Fibroblast of lung (primary cell): ENCODE results near the gene EIF4A2. TPM values are rescaled to one million over a fixed set of nuclear protein-coding genes. Genes with fewer than 3 reads are reported as not detected.
A peak's percentile ranks its signal among the peaks of the same experiment; 100 is the strongest.

Experiments used
- DNase-seq, 2 donors: peaks; one replicate each; pipeline versions ENCODE4 v3.0.0 to v3.0.0-alpha.2; 2010; ENCODE audit warnings: low read depth in 2 of 2
- H2AFZ ChIP-seq: 2 replicates; pipeline ENCODE4 v1.5.1; 2012; ENCODE audit warnings: low read length, control low read depth, inconsistent platforms
- H3K27ac ChIP-seq: 2 replicates; pipeline ENCODE4 v1.5.1; 2011; ENCODE audit warnings: low read length, control low read depth; ENCODE audit not compliant: insufficient read depth
- H3K27me3 ChIP-seq: 2 replicates; pipeline ENCODE4 v1.5.1; 2011; ENCODE audit warnings: mild to moderate bottlenecking, low read length; ENCODE audit not compliant: control insufficient read depth, insufficient read depth
- H3K36me3 ChIP-seq: 2 replicates; pipeline ENCODE4 v1.5.1; 2011; ENCODE audit warnings: low read length; ENCODE audit not compliant: control insufficient read depth, insufficient read depth
- H3K4me1 ChIP-seq: 2 replicates; pipeline ENCODE4 v1.5.1; 2011; ENCODE audit warnings: low read length; ENCODE audit not compliant: control insufficient read depth, insufficient read depth; ENCODE audit errors: extremely low read depth
- H3K4me2 ChIP-seq: 2 replicates; pipeline ENCODE4 v1.5.1; 2011; ENCODE audit warnings: low read length, control low read depth; ENCODE audit not compliant: insufficient read depth; ENCODE audit errors: extremely low read depth
- H3K4me3 ChIP-seq, 4 experiments: fragments of 200-600 bp in 1 of 4; sonication (generic) in 1 of 4; replicated peaks in 1 of 4; 2 replicates each; pipeline ENCODE4 v1.5.1; 2011 to 2016; ENCODE audit warnings: low read length in 4 of 4, low read depth in 3 of 4, mild to moderate bottlenecking in 3 of 4, control low read depth in 2 of 4, inconsistent platforms in 1 of 4, mixed read lengths in 1 of 4; ENCODE audit not compliant: insufficient read depth in 1 of 4; ENCODE audit errors: control extremely low read depth in 1 of 4
- H3K79me2 ChIP-seq: 2 replicates; pipeline ENCODE4 v1.5.1; 2012; ENCODE audit warnings: mild to moderate bottlenecking, low read length, inconsistent platforms; ENCODE audit not compliant: control insufficient read depth, insufficient read depth
- H3K9ac ChIP-seq: 2 replicates; pipeline ENCODE4 v1.5.1; 2011; ENCODE audit warnings: mild to moderate bottlenecking, low read length, control low read depth; ENCODE audit not compliant: insufficient read depth
- H3K9me3 ChIP-seq: 2 replicates; pipeline ENCODE4 v1.5.1; 2012; ENCODE audit warnings: low read depth, low read length; ENCODE audit not compliant: control insufficient read depth, insufficient read depth
- H4K20me1 ChIP-seq: 2 replicates; pipeline ENCODE4 v1.5.1; 2011; ENCODE audit warnings: low read length; ENCODE audit not compliant: control insufficient read depth, insufficient read depth; ENCODE audit errors: extremely low read depth
- CTCF ChIP-seq, 2 donors: IDR thresholded peaks in 1 of 2; conservative IDR thresholded peaks in 1 of 2; 1 replicate in 1 of 2; 2 replicates in 1 of 2; pipeline ENCODE4 v1.5.1; 2011 to 2012; ENCODE audit warnings: low read length in 2 of 2, control low read depth in 1 of 2, inconsistent platforms in 1 of 2, low read depth in 1 of 2, mild to moderate bottlenecking in 1 of 2
- EZH2 ChIP-seq: IDR thresholded peaks from 2 replicates; pipeline ENCODE4 v1.5.1; 2012; ENCODE audit warnings: low read length, control low read depth, mild to moderate bottlenecking; ENCODE audit errors: missing control alignments
- polyA plus RNA-seq, 2 donors: library from polyadenylated mRNA; depleted of rRNA in 1 of 2; stranded (reverse) in 1 of 2; unstranded in 1 of 2; fragments of >200 nt; gene quantifications; 2 replicates each; pipeline ENCODE4 v1.2.1, GENCODE V29; 2011 to 2012; ENCODE audit warnings: missing spikeins in 1 of 2
- total RNA-seq: library from RNA; depleted of rRNA; stranded (reverse); fragments of >200 nt; gene quantifications from 2 replicates; pipeline ENCODE4 v1.2.1, GENCODE V29; 2014

Gene EIF4A2
- total and polyA plus RNA-seq, 2 donors (not counting 1 experiment from before 2014, with no cell fraction given), result 432 to 1,128 TPM

- peak overlapping the region; percentile 96 for H3K4me2 ChIP-seq
- H3K36me3 ChIP-seq, result no peaks in the 10 kb centered on the region
- H3K27ac ChIP-seq, result no peak overlapping the region
- no peaks in the 10 kb centered on the region for H3K9me3 ChIP-seq
- peak overlapping the region; percentile 27 to 71 (median 40) for H3K4me3 ChIP-seq
- no peak overlapping the region for H3K9ac ChIP-seq
- H2AFZ ChIP-seq, result no peak overlapping the region
- H3K4me1 ChIP-seq, result peaks cover 19% of the 10 kb centered on the region
- H3K79me2 ChIP-seq, result no peaks in the 10 kb centered on the region
- DNase-seq, result no peak
- TF ChIP-seq CTCF (conservative IDR thresholded peaks at IDR 0.05 in 1 of 2, IDR thresholded peaks at IDR 0.05 in 1 of 2; ENCODE audit: low read depth in 1 of 2, low read length in 2 of 2), result no peak
- TF ChIP-seq EZH2, result no peak
- no peaks in the 10 kb centered on the region for H4K20me1 ChIP-seq
- peaks cover 13% of the 10 kb centered on the region for H3K27me3 ChIP-seq
Observed at GRCh38 chr3:186825872-186826409, 42.6 kb downstream of the EIF4A2 start.

GRCh38 chr3:186826410-186826975, 43.1 kb downstream of the EIF4A2 start:
- Histone ChIP-seq H3K36me3 (no peaks in the 10 kb centered on the region), H3K27me3 (peaks cover 13% of the 10 kb centered on the region), H3K9me3 (no peaks in the 10 kb centered on the region), H3K4me3 (peak overlapping the region; percentile 27 to 71 (median 40)), H3K4me1 (peaks cover 19% of the 10 kb centered on the region), H3K27ac (no peak overlapping the region), H3K9ac (no peak overlapping the region), H4K20me1 (no peaks in the 10 kb centered on the region), H3K4me2 (peak overlapping the region; percentile 96), H2AFZ (no peak overlapping the region), H3K79me2 (no peaks in the 10 kb centered on the region)
- TF ChIP-seq EZH2 (no peak), CTCF (conservative IDR thresholded peaks at IDR 0.05 in 1 of 2, IDR thresholded peaks at IDR 0.05 in 1 of 2; ENCODE audit: low read depth in 1 of 2, low read length in 2 of 2) (no peak)
- no peak for DNase-seq

GRCh38 chr3:186826976-186827857, 43.8 kb downstream of the EIF4A2 start:
- Histone ChIP-seq H3K9me3 (no peaks in the 10 kb centered on the region), H3K4me1 (peaks cover 15% of the 10 kb centered on the region), H3K27me3 (peaks cover 19% of the 10 kb centered on the region), H3K9ac (peak overlapping the region; percentile 62), H2AFZ (peak overlapping the region; percentile 70), H3K4me3 (peak overlapping the region; percentile 63 to 71 (median 64)), H4K20me1 (no peaks in the 10 kb centered on the region), H3K27ac (peak overlapping the region; percentile 43), H3K79me2 (no peaks in the 10 kb centered on the region), H3K36me3 (no peaks in the 10 kb centered on the region), H3K4me2 (peak overlapping the region; percentile 95)
- TF ChIP-seq CTCF (conservative IDR thresholded peaks at IDR 0.05 in 1 of 2, IDR thresholded peaks at IDR 0.05 in 1 of 2; ENCODE audit: low read depth in 1 of 2, low read length in 2 of 2) (no peak), EZH2 (no peak)
- peak; percentile 67 to 79 for DNase-seq
